Thyroid gland (tissue), 4 donors: ENCODE data around the gene SHISA7.

Experiments
- CTCF ChIP-seq, 6 experiments: fragments of 200-600 bp in 3 of 6; fragments of 450-650 bp in 3 of 6; sonication (generic) in 3 of 6; IDR thresholded peaks; one replicate each; pipeline ENCODE4 v1.5.1; 2016 to 2019; ENCODE audit warnings: antibody characterized with exemption in 6 of 6, mild to moderate bottlenecking in 2 of 6, inconsistent platforms in 1 of 6, moderate library complexity in 1 of 6
- POLR2A ChIP-seq, 2 donors: fragments of 450-650 bp; IDR thresholded peaks; one replicate each; pipeline ENCODE4 v1.6.1; 2017; ENCODE audit warnings: antibody characterized with exemption in 2 of 2, mild to moderate bottlenecking in 2 of 2, moderate library complexity in 1 of 2

DNA sequence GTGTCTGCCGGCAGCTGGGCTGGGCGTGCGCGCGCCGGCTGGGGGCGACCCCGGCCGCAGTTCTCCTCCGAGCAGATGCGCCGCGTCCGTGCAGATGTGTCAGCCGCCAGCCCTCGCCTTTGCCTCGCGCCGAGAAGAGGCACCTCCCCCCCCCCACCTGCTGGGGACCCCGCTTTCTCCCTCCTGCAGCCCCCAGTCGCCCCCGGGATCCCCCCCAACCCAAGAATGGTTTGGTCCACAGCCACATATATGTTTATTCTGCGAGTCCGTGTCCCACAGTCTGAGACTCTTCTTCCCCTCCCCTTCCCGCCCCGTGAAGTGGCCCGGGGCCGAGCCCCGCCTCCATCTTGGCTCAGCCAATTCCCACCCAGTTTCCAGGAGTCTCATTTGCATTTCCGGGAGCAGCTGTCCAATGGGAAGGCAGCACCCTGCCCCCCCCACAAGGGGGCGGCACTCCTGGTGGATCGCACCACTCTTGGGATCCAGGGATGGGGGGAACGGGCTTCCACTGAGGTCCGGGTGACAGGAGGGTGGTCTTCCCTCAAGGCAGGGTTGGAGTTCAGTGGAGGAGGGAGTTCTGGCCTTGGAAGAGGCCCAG is 9.7 kb upstream of the SHISA7 start:
- TF ChIP-seq CTCF (IDR thresholded peaks at IDR 0.05) (no peak), POLR2A (IDR thresholded peaks at IDR 0.05) (no peak)
